Measurements from ENCODE around the gene ABHD17A. TPM values are rescaled to one million over a fixed set of nuclear protein-coding genes. Genes with fewer than 3 reads are reported as not detected.

ABHD17A gene
- total RNA-seq, 4 donors from 2014 or later = 86.8 to 134 (median 91.4) TPM

DNA sequence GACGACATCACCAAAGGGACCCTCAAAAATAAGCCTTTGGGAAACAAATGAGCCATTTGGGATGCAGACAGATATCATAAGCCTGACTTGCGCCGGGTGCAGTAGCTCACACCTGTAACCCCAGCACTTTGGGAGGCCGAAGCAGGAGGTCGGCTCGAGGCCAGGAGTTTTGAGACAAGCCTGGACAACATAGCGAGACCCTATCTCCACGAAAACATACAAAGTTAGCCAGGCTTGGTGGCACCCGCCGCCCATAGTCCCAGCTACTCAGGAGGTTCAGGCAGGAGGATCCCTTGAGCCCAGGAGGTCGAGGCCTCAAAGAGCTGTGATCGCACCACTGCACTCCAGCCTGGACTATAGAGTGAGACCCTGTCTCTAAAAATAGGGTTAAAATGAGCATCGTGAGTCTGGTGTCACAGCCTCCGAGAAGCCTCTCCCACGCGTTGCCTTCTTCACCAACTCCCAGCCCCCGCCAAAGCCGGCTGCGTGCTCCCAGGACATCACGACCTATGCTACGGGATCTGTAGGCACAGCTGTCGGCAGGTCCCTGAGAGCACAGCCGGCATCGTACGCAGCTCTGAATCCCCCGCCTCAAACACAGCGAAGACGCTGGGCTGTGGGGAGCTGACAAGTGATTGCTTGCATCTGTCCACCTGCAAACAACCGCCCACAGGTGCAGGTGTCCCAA, 38.6 kb downstream of the ABHD17A start:
- no peak for DNase-seq
- Histone ChIP-seq H3K27ac (no peak overlapping the region), H3K4me3 (replicated peaks in 1 of 3) (peak overlapping the region in 1 of 3 donors; percentile 100), H3K4me1 (peaks cover 21 to 46% of the 10 kb centered on the region in 2 donors), H3K36me3 (no peaks in the 10 kb centered on the region), H3K9me3 (no peaks in the 10 kb centered on the region), H3K27me3 (no peaks in the 10 kb centered on the region)
- TF ChIP-seq, protein P1, sequence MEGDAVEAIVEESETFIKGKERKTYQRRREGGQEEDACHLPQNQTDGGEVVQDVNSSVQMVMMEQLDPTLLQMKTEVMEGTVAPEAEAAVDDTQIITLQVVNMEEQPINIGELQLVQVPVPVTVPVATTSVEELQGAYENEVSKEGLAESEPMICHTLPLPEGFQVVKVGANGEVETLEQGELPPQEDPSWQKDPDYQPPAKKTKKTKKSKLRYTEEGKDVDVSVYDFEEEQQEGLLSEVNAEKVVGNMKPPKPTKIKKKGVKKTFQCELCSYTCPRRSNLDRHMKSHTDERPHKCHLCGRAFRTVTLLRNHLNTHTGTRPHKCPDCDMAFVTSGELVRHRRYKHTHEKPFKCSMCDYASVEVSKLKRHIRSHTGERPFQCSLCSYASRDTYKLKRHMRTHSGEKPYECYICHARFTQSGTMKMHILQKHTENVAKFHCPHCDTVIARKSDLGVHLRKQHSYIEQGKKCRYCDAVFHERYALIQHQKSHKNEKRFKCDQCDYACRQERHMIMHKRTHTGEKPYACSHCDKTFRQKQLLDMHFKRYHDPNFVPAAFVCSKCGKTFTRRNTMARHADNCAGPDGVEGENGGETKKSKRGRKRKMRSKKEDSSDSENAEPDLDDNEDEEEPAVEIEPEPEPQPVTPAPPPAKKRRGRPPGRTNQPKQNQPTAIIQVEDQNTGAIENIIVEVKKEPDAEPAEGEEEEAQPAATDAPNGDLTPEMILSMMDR (IDR thresholded peaks at IDR 0.05) = no peak
- no peak for TF ChIP-seq POLR2A (IDR thresholded peaks at IDR 0.05)
- WGBS, 2 donors = 87% methylated on average over 24 to 29 of the region's 29 CpGs
- intact Hi-C loops (cut with DNase I) = no loop called here

DNA sequence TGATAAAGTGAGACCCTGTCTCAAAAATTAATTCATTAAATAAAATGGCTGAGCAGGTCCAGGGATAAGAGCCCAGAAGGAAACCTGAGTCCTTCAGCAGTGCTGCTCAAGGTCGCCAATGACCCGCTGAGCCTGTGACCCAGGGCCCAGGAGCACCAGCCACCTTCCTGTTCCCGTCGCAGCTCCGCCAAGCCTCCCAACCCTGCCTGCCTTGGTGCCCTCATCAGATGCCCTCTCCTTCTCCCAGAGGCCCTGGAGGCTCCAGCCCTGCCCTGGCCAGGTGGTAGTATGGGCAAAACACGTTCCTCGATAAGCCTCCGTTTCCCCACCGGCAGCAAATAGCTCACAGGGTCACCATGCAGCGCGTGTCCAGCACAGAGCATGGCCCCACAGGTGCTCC, 39.7 kb downstream of the ABHD17A start:
- TF ChIP-seq, protein P1 (IDR thresholded peaks at IDR 0.05) = no peak
- no peak for TF ChIP-seq POLR2A (IDR thresholded peaks at IDR 0.05)
- no peak overlapping the region for H3K27ac ChIP-seq
- H3K9me3 ChIP-seq = no peaks in the 10 kb centered on the region
- 88 to 97% methylated on average over 11 of the region's 11 CpGs for WGBS, 2 donors
- no peak overlapping the region for H3K4me3 ChIP-seq (replicated peaks in 1 of 3)
- H3K4me1 ChIP-seq = peaks cover 21 to 54% of the 10 kb centered on the region in 2 donors
- no peaks in the 10 kb centered on the region for H3K36me3 ChIP-seq
- intact Hi-C loops (cut with DNase I) = no loop called here
- no peak for DNase-seq
- no peaks in the 10 kb centered on the region for H3K27me3 ChIP-seq

DNA sequence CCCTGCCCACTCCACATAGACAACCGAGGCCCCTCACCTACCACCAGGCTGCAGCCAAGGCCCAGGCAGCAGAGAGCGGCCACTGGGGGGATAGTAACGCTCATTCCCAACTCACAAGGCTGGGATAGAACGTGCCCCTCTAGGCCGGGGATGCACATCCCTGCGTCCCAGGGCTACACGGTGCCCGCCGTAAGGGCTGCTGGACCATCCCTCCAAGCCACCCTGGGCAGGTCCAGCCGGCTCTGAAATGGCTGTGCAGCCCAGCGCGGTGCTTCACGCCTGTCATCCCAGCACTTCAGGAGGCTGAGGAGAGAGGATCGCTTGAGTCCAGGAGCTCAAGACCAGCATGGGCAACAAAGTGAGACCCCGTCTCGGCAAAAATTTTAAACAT, 40.2 kb downstream of the ABHD17A start:
- H3K9me3 ChIP-seq = no peaks in the 10 kb centered on the region
- peaks cover 21 to 59% of the 10 kb centered on the region in 2 donors for H3K4me1 ChIP-seq
- TF ChIP-seq POLR2A (IDR thresholded peaks at IDR 0.05) = no peak
- TF ChIP-seq, protein P1 (IDR thresholded peaks at IDR 0.05) = no peak
- intact Hi-C loops (cut with DNase I) = no loop called here
- no peak for DNase-seq
- WGBS, 2 donors = 89 to 90% methylated on average over 12 to 15 of the region's 16 CpGs
- no peak overlapping the region for H3K4me3 ChIP-seq (replicated peaks in 1 of 3)
- H3K27me3 ChIP-seq = no peaks in the 10 kb centered on the region
- no peaks in the 10 kb centered on the region for H3K36me3 ChIP-seq
- no peak overlapping the region for H3K27ac ChIP-seq

DNA sequence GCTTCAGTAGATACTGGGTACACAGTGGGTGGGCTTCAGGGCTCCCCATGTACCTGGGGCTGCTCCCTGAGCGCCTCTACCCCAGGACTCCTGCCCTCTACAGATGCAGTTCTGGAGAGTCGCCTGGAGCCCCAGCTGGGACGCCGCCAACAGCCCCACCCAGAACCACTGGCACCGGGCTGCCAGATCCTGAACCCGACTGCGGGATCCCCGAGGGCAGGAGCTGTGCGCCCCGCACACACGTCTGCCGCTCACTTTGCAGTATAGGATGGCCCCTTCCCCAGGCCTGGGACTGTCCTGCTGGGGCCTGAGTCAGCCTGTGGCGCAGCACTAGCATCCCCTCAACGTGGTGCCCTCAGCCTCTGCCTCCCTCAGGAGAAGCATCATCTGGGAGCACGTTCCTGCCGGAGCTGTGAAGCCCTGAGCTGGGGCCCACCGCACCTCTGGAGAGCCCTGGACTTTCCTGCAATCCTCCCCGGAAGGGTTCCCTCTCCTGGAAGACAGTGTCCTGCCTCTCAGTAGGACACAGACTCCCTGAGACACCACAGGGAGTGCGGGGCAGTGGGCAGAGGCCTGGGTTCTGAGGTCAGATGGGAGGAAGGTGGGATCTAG, 40.7 kb downstream of the ABHD17A start:
- Histone ChIP-seq H3K27ac (no peak overlapping the region), H3K4me1 (peaks cover 21 to 64% of the 10 kb centered on the region in 2 donors), H3K27me3 (no peaks in the 10 kb centered on the region), H3K9me3 (no peaks in the 10 kb centered on the region), H3K36me3 (no peaks in the 10 kb centered on the region), H3K4me3 (replicated peaks in 1 of 3) (no peak overlapping the region)
- DNase-seq = no peak
- 73 to 98% methylated on average over 9 to 14 of the region's 19 CpGs for WGBS, 2 donors
- TF ChIP-seq, protein P1 (IDR thresholded peaks at IDR 0.05) = no peak
- no peak for TF ChIP-seq POLR2A (IDR thresholded peaks at IDR 0.05)
- intact Hi-C loops (cut with DNase I) = no loop called here
